Stimulated activated CD4-positive, alpha-beta T cell treated with anti-CD3 and anti-CD28 coated beads, Interleukin-2, amount 100 ng/mL, for 24 hours (primary cell): ENCODE results near the gene APOA1.

Experiments used
- DNase-seq, 2 donors: peaks; one replicate each; pipeline ENCODE4 v3.0.0-alpha.2; 2020

The APOA1 gene

DNA sequence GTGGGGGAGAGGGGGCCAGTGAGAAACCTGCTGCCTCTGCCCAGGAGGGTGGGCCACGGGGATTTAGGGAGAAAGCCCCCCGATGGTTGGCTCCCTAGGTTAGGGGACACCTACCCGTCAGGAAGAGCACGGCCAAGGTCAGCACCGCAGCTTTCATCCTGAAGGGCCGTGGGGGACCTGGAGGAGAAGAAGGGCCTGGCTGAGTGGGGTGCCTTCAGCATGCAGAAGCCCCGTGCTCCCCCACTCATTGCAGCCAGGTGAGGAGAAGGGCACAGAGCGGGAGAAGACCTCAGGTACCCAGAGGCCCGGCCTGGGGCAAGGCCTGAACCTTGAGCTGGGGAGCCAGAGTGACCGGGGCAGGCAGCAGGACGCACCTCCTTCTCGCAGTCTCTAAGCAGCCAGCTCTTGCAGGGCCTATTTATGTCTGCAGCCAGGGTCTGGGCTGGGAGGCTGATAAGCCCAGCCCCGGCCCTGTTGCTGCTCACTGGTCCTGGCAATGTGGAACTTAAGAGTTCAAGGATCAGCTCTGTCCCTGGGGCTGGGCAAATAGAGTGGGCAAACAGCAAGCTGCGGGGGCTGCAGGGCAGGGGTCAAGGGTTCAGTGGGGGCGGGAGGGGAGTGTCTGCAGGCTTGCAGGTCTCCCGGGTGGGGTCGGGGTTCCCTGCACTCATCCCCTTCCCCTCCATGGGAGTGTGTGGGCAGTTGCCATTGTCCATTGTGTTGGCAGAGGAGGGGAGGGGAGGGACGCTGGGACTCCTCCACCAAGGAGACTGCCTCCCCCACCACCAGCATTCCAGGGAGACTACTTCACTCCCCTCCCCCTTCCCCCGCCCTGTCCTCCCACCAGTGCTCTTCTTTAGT lies at the start of gene APOA1:
Gene APOA1, minus strand, starts transcription at position 392 of the 861 bp plus-strand sequence. Its CDS starts 235 bp downstream, at position 157.
- no peak for DNase-seq

- no peak for DNase-seq
Observed at GRCh38 chr11:116885951-116886655, 48.7 kb upstream of the APOA1 start.

- no peak for DNase-seq
Observed at GRCh38 chr11:116882386-116882785, 45.0 kb upstream of the APOA1 start.

DNA sequence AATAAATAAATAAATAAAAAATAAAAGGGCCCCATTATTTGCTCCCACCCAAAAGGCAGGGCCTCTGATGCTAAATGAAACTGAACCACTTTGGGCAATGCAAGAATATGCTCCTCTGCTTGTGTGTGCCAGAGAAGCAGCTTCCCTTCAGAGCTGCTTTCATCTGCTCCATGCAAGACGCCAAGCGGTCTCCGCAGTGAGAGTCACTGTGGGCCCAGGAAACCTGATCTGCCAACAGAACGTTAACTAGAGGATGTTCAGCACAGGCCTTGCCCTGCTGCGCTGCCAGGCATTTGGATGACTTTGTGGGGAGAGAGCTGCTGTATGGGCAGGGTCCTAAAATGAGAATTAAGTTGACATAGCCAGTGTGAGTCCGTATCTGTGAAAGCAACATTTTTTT lies 43.7 kb upstream of the APOA1 start:
- no peak for DNase-seq

DNA sequence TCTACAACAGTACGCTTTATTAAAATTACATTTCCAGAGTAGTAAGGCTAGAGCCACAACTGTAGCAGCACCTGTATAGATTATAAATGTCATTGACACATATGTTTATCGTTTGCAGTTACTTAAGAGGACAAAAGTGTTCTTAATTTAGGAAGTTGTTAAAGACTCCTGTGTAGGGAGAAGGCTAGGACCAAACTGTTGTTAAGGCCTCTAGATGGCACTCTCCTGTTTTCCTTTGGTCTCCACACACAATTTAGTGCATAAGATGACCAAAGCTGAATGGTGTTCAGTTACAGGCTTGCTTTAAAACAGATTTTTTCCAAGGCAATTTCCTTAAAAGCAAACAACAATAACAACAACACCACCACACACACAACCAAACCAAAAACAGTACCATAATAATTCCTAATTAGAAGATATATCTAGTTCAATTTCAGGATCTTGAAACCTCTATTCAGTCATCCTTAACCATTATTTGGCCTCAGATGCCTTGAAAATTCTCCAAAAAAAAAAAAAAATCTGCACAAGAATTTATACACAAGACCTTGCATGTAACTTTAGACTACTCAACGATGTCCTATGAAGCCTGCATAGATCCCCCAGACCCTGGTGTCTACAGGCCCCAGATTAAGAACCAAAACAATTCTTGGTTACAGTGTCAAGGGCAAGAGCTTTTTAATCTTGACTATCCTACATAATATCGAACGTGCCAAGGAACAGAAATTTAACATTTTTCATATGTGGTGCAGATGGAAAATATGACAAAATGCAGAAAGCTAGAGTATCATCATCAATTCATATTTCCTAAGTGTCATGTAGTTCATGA lies 42.6 kb upstream of the APOA1 start:
- no peak for DNase-seq

- no peak for DNase-seq
Observed at GRCh38 chr11:116876656-116877055, 39.2 kb upstream of the APOA1 start.

DNA sequence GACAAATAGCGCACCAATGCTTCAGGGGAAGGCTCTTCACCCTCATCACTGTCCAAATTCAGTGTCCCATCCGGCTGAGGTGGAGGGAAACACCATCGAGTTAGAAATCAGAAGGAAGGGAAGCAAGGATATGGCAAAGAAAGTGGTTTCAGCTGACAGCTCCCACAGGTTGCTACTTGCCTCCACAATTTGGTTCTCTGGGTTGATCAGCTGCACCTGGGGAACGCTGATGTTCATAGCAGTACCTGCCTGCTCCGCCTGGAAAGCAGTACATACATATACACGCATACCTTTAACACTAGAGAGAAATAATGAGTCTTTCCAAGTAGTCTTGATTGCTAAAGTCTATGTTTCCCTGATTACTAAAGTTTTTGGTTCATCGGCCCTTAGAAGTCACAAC lies 37.8 kb upstream of the APOA1 start:
- no peak for DNase-seq

- DNase-seq = no peak
Observed at GRCh38 chr11:116874251-116874650, 36.8 kb upstream of the APOA1 start.

GRCh38 chr11:116873381-116873780 lies 36.0 kb upstream of the APOA1 start:
- no peak for DNase-seq

DNA sequence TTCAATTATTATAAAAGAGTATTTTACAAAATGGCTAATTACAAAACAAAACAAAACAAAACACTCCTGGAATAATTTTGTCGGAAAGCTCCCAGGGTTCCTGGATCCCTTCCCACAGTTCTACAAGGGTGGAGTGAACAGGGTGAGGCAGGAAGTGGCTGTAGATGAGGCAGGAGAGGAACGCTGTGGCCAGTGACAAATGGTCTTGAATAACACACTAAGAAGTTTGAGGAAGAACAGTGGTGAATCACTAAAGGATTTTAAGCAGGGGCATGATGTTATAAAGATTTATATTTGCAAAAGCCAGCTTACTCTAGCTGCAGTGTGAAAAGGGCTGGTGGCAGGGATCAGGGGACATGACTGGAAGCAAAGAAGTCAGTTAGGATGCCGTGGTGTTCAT lies 33.8 kb upstream of the APOA1 start:
- no peak for DNase-seq

- DNase-seq = no peak
Observed at GRCh38 chr11:116870054-116870453, 32.6 kb upstream of the APOA1 start.

DNA sequence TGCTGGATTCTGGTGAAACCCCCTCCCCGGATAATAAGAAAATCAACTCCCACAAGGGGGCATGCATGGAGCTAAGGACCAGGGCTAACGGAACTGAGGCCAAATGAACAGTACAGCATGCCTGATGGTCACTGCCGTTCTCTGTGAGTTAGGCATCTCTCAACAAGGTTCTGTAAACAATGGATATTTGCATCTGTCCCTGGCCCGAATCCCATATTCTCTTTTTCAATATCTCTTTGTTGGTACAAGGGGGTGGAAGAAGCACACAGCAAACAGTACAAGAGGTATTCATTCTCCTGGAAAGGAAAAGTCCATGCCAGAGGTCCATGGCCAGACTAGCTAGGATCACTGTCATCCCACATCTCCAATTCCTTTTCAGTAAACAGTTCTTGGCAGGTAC lies 32.2 kb upstream of the APOA1 start:
- no peak for DNase-seq

- DNase-seq = no peak
Observed at GRCh38 chr11:116868066-116868465, 30.6 kb upstream of the APOA1 start.

DNA sequence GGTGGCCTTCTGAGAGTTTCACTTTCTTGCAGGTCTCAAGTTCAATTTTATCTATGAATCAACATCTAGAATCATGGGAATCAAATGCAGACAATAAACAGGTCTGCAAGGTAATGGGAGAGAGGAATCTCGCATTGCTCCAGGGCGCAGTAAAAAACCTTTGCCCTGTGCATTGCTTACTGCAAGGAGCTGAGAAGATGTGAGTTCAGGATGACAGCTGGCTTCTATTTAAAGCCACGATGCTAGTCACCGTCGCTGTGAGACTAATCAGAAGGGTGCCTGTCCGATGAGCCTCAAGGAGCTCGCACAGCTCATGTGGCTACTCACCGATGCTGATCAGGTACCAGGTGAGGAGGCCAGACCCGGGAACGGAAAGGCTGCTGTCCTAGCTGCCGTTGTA lies 30.2 kb upstream of the APOA1 start:
- DNase-seq = no peak

DNA sequence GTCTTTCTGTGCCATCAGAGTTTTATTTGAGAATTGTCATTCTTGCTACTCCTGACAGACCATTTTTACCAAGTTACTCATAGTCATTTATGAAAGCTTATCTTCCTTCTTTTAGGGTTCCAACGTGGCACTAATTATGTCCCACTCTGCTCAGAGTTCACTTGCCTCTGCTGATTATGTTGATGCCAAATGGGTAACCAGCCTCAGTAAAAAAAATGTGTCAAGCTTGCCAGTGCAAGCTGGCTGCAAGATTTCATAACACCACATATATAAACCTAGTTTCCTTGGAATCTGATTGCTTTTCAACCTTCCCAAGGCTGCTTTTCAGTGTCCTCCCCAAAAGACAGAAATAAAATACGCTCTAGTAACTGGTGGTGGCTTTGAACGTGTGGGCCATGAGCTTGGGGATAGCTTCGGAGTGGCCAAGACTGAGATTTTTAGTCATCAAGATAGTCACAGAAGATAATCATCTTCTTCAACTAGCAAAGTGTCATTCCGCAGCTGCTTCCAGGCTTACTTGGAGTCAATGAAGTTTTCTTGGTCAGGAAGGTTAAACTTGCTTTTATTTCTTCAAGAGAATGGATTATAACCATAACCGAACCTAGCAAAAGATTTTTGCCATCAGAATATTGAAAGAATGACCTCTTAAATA lies 29.5 kb upstream of the APOA1 start:
- no peak for DNase-seq

DNA sequence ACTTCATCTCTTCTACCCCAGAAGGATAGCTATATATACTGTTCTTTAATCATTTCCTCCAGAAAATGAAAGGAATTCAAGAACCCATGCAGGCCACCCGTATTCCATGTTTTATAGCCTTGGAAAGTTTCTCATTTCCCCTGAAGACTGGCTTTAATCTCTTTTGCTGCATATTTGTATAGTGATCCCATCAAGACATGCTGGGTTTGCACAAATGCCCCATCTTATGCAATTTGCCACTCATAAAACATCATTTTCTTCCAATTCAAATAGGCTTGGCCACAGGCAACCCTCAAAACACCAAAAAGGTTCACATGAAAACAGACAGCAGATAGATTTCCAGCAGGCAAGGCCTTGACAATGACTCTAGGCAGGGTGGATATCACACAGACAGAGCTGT lies 28.3 kb upstream of the APOA1 start:
- no peak for DNase-seq

- no peak for DNase-seq
Observed at GRCh38 chr11:116864531-116864930, 27.1 kb upstream of the APOA1 start.

- no peak for DNase-seq
Observed at GRCh38 chr11:116862951-116863350, 25.5 kb upstream of the APOA1 start.

DNA sequence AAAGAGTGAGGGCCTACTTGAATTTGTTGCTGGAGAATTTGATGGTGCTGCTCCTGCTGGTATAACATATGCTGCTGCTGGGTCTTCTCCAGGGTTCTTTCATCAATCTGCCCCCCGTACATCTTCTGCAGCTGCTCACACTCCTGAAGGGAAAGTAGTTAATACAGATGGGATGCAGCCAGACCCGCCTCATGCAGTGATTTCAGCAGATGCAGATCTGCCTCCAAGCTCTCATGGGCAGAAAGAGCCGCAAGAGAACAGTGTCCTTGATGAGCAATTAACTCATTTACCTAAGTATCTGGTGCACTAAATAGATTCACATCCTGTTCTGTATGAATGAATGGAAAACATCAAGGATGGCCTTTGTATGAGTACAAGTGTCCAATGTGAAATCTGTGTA lies 24.8 kb upstream of the APOA1 start:
- no peak for DNase-seq

GRCh38 chr11:116861539-116861938 lies 24.1 kb upstream of the APOA1 start:
- DNase-seq = no peak

DNA sequence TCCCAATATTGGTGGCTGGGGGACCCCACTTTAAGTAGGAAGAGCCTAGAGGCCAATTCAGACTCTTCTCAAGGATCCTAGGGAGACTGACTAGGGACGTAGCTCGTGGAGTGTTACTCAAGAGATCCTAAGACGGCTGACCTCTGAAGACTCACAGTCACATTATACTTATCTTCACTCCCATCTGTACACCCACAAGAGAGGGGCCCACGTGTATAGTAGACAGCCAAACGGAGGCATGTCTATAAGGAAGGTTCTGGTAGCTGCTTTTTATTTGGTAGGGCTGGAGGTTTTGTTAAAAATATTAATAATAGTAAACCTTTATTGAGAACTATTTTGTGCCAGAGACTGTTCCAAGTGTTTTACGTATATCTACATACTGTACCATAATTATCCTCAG lies 22.9 kb upstream of the APOA1 start:
- DNase-seq = no peak

DNA sequence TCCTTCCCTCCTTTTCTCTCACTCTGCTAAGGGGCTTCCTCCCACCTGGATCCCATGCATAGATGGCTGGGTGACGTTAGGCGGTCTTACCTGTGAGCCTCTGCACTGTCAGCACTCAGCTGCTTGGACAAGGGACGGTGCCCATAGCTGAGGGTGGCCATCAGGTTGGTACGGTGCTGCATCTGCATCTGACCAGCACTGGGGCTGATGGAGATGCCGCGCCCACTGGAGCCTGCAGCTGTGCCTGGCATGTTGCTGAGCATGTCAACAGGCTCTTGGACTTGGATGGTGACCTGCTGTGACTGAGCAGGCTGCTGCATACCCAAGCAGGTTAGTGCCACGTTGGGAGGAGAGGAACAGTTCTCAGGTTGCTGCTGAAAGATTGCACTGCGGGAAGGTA lies 21.8 kb upstream of the APOA1 start:
- no peak for DNase-seq

- no peak for DNase-seq
Observed at GRCh38 chr11:116857936-116858335, 20.5 kb upstream of the APOA1 start.
